ENCODE measurements around the gene MGMT.

- TF ChIP-seq YY1 (IDR thresholded peaks at IDR 0.05; ENCODE audit: extremely low read depth, insufficient replicate concordance, low read depth, low read length) (no peak), RAD21 (IDR thresholded peaks at IDR 0.05; ENCODE audit: low read depth) (no peak), CTCF (IDR thresholded peaks at IDR 0.05 in 2 of 3, conservative IDR thresholded peaks at IDR 0.05 in 1 of 3; ENCODE audit: borderline replicate concordance in 1 of 3, insufficient read depth in 1 of 3, low read depth in 2 of 3, low read length in 2 of 3) (no peak), EZH2phosphoT487 (IDR thresholded peaks at IDR 0.05; ENCODE audit: borderline replicate concordance) (no peak), POLR2A (IDR thresholded peaks at IDR 0.05; ENCODE audit: borderline replicate concordance, extremely low read depth, insufficient read depth, insufficient read length) (no peak), ZNF274 (IDR thresholded peaks at IDR 0.05; ENCODE audit: low read depth, low read length) (no peak), CEBPB (IDR thresholded peaks at IDR 0.05; ENCODE audit: low read depth) (no peak), EZH2 (IDR thresholded peaks at IDR 0.05) (no peak), SIN3A (IDR thresholded peaks at IDR 0.05; ENCODE audit: low read depth) (no peak)
Observed at GRCh38 chr10:129495256-129495655, 28.2 kb downstream of the MGMT start.
